CD4-positive, alpha-beta T cell treated with Interleukin-12 subunit alpha and Interleukin-12 subunit beta, for 1 hour (primary cell): ENCODE data around the gene PTPN3.

Experiments used
- DNase-seq: peaks from one replicate; pipeline ENCODE4 v3.0.0-alpha.2; 2020

Gene PTPN3

DNA sequence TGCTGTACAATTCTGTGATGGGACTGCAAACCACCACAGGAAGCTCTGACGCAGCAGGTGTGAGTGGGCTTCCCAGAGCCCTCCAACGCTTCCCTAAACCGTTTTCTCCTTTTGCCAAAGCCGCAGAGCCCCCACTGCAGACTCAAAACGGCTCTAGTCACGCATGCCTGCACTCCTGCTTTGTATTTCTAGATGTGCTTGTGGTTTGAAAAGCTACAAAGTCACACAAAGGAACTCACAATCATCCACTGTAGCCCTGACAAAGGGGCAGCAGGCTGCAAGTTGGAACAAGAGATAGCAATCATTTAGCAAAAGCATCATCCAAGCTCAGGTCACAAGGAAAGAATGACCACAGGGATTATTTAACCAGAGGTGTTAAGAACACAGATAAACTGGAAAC, 79.3 kb downstream of the PTPN3 start:
- DNase-seq: no peak

DNA sequence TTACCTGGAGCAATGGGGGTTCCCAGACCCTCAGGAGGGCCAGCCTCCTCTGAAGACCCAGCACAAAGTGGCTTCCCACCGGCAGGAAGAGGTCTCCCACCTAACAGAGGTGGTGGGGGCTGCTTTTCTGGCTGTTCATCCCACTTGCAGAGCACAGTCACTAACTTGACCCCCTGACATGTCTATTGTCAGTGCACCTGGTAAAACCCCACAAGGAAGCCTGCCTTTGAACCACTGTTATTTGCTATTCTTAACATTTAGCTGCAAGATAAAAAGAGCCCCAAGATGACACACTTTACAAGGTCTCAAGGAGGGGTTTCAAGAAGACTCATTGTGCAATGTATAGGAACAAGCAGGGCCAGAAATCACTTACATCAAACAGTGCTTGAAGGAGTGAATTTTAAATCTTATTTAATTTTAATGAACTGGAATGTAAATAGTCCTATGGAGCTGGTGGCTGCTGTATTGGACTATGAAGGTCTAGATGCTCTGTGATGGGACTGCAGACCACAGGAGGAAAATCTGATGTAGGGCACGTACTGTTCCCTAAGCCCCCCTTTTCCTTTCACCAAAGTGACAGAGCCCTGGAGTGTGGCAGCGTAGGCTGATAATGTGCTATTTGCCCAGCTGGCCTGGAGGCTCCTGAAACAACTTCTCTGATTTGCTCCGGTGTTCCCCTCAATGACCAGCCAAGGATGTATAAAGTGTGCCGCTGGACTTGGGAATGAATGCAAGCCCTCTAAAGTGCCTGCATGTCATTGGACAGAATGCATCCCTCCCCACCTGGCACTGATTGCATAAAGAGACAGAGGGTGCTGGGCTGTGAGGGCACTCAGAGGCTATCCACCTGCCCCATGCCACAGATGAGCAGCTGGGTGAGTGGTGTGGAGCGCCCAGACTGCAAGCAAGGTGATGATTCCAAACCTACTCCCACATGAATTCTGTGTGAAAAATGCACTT, 80.2 kb downstream of the PTPN3 start:
- no peak for DNase-seq

DNA sequence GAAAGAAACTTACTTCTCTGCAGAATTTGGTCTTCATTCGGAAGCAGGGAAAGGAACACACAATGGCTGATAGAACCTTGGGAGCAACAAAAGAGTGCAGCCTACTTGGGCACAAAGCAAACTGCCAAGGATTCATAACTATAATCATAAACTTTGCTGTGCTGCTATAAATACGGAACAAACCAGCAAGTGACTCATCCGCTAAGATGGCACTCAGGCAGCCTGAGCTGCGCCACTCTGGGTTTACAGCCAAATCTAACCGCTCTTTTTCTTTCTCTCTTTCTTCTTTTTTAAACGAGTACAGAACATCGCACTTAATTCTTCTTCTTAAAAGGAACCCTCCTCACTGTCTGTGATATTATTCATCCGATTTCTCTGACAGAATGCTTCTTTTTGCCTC, 81.1 kb downstream of the PTPN3 start:
- no peak for DNase-seq

DNA sequence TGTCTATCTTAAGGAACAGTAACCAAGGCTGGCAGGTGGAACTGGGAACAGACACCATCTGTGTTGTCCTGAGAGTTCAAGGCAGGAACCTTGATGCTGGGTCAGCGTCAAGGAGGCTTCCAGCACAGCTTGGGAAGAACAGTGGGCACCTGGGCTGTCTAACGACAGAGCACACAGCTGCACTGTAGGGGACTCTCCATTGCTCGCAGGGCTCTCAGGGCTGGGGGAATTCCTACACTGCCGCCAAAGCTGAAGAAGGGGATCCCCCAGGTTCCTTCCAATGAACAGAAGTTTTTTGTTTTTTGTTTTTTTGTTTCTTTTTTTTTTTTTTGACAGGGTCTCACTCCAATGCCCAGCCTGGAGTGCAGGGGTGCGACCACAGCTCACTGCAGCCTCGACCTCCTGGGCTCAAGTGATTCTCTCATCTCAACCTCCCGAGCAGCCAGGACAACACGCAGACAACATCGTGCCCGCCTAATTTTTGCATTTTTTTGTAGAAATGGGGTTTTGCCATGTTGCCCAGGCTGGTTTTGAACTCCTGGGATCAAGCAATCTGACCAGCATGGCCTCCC, 81.9 kb downstream of the PTPN3 start:
- no peak for DNase-seq

DNA sequence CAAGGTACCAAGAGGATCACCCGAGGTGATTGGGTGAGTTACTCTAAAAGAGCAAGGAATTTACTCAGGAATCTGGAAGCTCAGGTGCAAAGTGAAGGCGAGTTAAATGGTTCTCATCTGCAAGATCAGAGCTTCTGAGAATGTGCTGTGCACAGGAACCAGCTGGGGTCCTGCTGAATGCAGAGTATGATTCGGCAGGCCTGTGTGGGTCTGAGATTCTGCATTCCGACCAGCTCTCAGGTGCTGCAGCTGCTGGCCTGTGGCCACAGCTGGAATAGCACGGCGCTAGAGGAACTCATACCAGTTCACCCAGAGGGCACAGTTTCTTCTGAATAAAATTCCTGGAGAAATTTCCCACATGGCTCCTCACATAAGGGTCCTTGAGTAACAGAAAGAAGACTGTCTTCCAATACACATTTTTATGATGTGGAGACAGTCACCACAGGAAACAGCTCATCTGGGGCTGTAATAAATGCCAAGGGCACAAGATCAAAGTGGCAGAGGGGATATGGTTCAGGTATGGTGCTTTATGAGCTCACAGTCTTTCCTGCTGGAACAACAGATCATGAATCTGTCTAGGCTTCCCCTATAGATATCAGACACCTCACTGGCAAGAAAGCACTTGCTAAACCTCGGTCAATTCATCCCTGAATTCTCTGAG, 83.9 kb downstream of the PTPN3 start:
- DNase-seq: no peak

DNA sequence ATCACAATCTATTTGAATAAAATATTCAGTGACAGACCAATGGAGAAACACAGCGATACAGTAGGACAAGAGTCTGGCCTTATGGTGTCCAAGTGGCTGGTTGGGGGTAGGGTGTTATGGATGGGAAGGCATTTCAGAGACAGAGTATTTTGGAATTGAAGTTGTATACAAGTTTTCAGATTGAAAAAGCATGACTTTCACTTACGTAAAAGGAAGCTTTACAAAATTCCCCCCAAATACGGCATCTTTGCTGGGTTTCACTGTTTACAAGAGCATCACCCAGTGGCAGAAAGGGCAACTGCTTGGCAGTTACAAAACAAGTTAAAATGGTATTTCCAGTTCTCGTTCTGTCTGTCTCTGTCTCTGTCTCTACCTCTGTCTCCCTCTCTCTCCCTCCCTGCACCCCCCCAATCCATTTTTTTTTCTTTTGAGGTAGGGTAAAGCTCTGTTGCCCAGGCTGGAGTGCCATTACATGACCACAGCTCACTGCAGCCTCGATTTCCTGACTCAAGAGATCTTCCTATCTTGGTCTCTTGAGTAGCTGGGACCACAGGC, 86.2 kb downstream of the PTPN3 start:
- peak; percentile 6 for DNase-seq

DNA sequence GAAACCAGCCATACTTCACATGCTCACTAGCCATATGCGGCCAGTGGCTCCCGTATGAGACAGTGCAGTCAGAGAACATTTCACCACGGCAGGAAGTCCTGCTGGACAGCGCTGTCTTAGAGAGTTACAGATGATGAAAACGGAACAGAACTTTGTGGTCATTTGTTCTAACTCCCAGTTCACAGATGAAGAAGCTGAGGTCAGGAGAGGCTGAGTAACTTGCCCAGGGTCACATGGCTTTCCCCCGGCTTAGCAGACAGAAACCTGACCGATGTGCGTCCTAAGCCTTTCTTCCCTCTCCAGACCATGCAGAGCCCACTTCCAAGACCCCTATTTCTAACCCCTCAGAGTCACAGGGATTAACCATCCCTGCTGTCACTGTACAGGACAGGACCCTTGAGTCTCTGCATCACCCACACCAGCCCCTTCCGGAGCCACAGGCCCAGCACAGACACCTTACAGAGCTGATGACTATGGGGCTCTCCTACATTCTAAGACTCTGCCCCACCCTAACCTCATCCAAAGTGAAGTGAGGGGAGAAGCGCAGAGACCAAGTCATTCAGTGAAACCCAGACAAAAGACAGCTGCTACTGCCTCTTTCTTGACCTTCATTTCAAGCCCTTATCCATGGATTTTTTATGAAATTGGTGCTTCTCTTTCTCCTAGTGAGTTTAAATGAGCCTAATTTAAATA, 86.9 kb downstream of the PTPN3 start:
- no peak for DNase-seq

DNA sequence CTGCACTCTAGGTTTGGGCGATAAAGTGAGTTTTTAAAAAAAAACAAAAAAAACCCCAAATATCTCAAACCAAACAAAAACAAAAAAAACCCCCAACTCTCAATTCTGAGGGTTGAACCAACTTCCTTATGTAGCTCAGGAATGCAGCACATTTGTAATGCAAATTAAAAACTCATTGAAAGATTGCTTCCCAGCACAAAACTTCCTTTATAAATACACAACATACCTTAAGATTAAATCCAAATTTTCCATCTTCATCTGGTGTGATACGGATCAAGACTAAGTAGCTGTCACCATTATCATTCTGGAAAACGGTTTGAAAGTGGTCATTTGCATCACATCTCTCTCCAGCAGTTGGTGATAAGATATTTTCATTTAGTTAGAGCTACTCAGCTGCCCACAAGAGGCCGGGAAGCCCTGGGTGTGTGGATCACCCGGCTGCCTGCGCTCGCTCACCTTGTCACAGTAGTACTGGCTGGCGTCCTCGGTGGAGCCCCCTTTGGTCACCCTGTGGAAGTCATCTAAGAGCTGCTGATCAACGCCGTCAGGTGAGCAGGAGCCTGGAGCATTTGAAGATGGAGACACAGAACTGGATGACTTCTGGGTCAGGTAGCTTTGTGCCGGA, 88.2 kb downstream of the PTPN3 start:
- DNase-seq: no peak

DNA sequence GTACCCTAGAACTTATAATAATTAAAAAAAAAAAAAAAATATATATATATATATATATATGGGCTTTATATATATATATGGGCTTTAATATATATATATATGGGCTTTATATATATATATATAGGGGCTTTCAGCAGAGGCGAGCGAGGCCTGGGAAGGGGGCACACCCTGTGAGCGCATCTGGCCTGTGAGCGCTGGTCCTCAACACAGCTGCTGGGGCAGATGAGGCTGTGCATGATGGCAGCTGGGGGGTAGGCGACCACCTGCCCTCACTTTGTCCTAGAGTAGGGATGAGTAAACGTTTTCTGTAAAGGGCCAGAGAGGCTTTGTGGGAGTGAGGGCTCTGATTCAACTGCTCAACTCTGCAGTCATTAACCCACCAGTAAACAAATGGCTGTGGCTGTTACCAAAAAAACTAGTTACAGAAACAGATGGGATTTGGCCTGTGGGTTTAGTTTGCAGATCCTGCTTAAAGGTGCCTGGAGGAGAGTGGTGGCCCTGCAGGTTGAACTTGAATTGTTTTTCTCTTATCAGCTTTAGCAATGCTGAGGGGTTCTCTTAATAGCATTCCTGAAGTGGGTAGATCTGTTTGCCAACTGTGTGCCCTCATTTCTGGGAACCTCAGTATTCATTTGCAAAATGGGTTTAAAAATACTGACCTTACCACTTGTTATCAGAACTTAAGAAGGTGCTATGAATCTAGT, 89.2 kb downstream of the PTPN3 start:
- no peak for DNase-seq

DNA sequence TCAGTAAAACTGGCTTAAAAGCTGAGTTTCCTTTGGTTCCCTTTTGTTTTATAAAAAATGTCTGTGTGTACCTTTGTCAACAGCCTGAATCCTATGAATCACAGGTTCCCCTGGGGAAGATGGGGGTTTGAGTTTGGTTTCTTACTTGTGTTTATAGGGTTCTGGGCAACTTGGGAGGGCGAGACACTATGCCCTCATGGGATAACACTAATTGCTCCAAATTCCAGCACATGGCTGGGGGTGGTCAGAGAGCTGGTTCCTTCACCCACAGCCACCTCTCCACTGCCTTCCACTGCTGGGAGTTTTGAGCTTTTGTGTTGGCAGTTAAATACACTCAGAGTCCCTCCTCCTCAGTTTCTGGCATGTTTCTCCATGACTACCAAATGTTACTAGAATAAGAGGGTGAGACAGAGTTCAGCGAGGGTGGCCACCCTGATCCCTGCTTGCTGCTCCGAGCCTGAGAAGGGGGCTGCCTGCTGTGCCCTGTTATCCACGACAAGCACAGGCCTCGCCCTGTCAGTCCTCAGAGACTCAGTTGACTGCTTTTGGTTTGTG, 94.3 kb downstream of the PTPN3 start:
- DNase-seq: no peak

DNA sequence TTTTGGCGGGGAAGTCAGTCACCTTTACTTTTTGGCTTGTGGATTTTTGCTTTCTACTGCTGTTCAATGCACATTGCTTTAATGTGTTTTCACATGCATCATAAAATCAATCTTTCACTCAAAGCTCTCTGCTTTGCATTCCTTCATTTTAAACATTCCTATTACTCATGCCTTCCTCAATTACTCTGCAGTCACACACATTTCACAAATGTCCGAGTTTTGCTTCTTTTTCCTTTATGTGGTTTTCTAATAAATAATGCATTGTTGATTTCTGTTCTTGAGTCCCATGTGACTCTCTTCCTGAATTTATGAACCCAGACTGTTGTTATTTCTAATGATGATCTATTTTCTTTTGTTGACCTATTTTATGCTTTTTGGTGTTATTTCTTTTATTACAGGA, 95.0 kb downstream of the PTPN3 start:
- DNase-seq: no peak

DNA sequence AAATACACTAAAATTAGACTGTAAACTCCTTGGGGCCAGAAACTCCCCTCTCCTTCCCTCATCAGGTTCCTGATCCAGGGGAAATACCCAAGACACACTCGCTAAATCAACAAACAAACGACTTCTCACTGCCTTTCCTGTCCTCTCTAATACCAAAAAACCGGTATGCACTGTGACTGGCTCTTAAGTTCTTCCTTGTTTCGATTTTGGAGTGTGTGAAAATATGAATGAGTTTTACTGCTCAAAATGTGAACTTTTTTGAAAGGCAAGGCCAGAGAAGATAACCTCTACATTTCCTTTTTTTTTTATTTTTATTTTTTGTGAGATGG, 96.2 kb downstream of the PTPN3 start:
- no peak for DNase-seq

DNA sequence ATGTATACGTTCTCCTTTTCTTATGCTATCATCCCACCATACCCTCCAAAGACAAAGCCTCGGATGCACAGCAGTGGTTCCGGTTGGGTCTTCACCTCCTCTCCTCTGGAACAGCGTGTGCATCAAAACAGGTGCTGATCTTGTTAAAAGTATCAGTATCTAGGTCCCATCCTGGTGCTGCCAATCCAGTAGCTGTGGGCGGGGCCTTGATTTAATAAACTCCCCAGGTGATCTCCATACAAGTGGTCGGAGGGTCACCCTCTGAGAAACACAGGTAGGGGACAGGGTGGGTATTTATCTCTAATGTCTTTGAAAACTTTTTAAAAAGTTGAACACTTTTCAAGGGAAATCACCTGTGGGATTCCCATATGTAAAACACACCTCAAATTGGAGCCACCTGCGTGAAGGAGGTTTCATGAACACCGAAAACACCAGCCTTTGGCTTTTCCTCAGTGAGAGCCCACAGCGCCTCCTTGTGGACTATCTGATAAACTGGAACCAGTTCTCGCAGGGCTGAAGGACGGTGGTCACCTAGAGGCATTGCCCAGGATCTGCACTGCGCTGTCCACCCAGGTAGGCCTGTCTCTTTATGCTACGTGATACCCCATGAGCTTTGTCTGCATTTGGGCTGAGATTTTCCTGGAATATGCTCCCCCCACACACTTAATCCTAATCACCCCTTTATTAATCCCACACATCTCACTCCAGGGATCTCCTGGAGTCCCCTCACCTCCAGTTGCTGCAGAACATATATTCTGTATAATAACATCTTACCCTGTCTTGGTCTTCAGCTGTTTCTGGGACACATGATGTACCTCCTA, 96.7 kb downstream of the PTPN3 start:
- no peak for DNase-seq

DNA sequence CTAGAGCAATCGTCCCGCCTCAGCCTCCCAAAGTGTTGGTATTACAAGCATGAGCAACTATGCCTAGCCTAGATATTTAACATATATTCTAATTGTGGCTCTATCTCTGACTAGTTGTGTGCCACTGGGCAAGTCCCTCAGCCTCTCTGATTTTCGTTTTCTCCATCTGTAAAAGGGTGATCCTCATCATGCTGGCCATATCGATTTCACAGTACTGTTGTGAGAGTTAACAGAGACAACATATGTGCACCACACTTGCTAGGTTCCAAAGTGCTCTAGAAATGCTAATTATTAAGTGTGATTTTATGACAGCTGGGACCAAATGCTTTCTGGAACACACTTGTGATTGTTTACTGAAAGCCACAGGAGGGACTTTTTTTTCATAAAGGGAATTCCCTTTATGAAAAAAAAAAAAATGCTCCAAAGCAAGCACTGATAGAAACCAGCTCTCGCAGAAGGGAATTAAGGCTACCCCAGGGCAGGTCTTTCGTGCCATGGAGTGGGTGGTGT, 98.8 kb downstream of the PTPN3 start:
- no peak for DNase-seq

DNA sequence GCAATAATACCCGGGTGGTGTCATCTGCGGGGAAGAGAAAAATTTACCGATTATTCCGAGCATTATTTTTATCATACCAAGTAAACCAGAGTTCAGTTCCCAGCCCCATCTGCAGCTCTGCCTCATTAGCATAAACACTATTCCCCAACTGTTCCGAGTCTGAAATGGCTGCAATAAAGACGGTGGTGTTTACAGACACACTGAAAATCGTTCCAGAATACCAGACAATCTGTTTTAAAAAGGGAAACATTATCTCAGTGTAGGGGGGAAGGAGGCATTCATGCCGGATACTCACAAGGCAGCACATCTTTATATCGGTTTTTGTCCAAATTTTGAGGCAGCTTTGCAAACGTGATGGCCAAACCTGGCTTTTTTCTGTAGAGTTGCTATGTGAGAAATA, 106.9 kb downstream of the PTPN3 start:
- no peak for DNase-seq

DNA sequence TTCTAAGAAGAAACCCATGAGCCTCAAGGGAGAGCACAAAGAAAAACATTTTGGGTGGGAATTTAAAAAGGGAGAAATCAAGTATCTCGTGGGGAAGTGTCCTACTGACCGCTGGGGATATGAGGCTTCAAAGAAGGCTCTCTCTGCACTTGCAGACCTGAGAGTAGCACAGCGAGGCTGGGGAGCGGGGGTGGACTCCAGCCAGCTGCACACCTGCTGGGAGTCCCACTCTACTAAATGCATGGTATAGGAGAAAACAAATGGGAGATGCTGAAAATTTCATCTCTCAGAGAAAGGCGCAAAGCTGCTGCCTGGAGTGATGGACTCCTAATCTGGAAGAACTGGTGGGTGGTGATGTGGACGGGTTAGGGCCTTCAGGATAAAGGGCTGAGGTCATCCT, 110.3 kb downstream of the PTPN3 start:
- no peak for DNase-seq

DNA sequence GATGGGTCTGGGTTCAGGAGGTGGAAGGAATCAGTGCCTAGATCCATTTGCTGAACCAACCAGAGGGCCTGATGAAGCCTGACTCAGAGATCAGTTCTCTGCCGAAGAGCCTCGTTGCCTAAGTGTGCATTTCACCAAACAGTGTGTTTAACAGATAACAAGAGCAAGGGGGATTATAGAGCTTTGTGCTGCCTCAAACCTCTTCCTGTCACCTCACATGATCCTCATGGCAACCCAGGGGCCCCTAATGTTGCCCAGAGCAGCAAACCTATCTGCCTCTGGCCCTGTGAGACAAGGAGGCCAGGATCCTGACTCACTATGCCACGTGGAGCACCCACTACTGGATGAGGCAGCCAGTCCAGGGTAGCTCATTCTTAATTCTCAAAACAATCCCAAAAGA, 110.9 kb downstream of the PTPN3 start:
- no peak for DNase-seq

DNA sequence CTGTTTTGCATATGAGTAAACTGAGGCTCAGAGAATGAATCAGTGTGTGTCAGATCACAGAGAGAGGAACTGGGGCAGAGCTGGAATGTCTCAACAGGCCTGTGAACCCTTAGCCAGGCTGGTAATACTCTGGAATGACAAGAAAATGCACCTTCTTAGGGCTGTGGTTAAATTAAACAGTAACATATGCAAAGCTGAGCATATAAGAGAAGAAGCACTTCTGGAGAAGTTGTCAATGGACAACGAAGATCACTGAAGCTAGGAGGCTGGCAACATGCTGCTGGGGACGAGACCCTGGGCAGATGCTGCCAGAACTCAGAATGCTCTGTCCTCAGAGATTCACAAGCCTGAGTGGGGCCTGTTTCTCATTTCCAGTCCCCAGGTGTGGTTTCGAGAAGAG, 112.6 kb downstream of the PTPN3 start:
- no peak for DNase-seq

DNA sequence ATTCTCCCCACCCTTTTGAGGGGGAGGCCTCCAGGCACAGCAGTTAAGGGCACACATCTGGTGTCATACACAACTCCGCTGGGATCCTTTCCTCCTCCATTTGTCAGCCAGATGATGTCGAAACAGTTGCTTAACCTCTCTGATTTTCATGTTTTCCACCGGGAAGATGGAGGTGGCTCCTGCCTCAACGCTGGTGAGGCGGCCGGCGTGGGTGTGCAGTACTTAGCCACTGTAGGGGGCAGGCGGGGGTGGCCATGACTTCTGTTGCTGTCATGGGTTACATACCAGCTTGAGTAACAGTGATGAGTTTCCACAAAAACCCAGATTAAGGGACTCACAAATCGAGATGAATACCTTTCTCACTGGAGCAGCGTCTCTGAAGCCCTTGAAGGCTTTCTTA, 114.2 kb downstream of the PTPN3 start:
- no peak for DNase-seq

DNA sequence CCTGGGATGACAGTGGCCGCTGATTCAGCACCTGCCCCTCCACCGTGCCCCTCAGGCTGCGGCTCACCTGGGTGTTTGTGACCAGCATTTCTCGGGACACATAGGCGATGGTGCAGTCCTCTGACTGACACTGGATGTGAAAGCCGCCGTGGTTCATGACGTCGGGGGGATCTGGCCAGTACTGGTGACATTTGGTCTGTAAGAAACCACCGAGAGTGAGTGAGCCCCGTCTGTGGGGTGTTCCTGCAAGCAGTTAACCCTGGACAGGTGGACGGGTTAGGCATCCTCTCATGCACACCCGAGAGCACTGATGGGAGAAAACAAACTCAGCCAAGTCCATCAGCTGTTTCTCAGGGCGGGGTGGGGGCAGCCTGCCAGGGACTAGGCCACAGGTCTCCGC, 114.8 kb downstream of the PTPN3 start:
- no peak for DNase-seq

DNA sequence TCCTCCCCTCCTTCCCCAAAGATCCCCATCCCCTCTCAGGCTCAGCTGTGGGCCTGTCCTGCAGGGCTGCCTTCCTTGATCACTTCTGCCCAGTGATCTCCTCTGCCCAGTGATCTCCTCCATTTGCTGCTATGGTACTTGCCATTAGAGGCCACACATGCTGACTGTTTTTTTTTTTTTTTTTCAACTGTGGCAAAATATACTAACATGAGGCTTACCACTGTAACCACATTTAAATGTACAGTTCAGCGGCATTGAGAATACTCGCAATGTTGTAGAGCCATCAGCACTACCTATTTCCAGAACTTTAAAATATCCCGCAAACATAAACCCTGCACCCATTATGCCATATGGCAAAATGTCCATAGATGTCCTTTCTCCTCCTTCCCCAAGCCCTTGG, 115.5 kb downstream of the PTPN3 start:
- DNase-seq: no peak
